T-helper 1 cell treated with Interleukin-12 subunit alpha and Interleukin-12 subunit beta and Interleukin-4 antibody, amounts not matched to agents 30 ng/mL and 1 ng/mL, for 36 hours (primary cell): ENCODE measurements around the gene CARMIL1. TPM values are rescaled to one million over a fixed set of nuclear protein-coding genes. Genes with fewer than 3 reads are reported as not detected.

Source experiments
- intact Hi-C: fragments of 100-400 bp; cut with micrococcal nuclease; formaldehyde crosslinking; loops from one replicate; pipeline ENCODE4 v1.15.1; 2024
- total RNA-seq: library from RNA; stranded (reverse); gene quantifications from 2 replicates; pipeline ENCODE4 v1.2.3, GENCODE V29; 2022

CARMIL1 gene
- total RNA-seq, 1 donor from 2014 or later = 1.9 TPM

- intact Hi-C loops = no loop called here
These were observed 186.8 kb downstream of the CARMIL1 start for GRCh38 chr6:25465941-25466340.

GRCh38 chr6:25468881-25469280 lies 189.7 kb downstream of the CARMIL1 start:
- intact Hi-C loops = no loop called here

- intact Hi-C loops = no loop called here
These were observed 190.7 kb downstream of the CARMIL1 start for GRCh38 chr6:25469797-25470388.

GRCh38 chr6:25472306-25472705 lies 193.1 kb downstream of the CARMIL1 start:
- intact Hi-C loops = no loop called here

- intact Hi-C loops = no loop called here
These were observed 193.7 kb downstream of the CARMIL1 start for GRCh38 chr6:25472906-25473305.

GRCh38 chr6:25473447-25473846 lies 194.3 kb downstream of the CARMIL1 start:
- intact Hi-C loops = no loop called here

GRCh38 chr6:25476126-25476525 lies 197.0 kb downstream of the CARMIL1 start:
- intact Hi-C loops = no loop called here

- intact Hi-C loops = no loop called here
These were observed 197.9 kb downstream of the CARMIL1 start for GRCh38 chr6:25477006-25477590.

- intact Hi-C loops = no loop called here
These were observed 199.8 kb downstream of the CARMIL1 start for GRCh38 chr6:25478973-25479372.

GRCh38 chr6:25481267-25481666 lies 202.1 kb downstream of the CARMIL1 start:
- intact Hi-C loops = no loop called here

- intact Hi-C loops = no loop called here
These were observed 203.8 kb downstream of the CARMIL1 start for GRCh38 chr6:25482996-25483395.

- intact Hi-C loops = no loop called here
These were observed 204.8 kb downstream of the CARMIL1 start for GRCh38 chr6:25483943-25484342.

- intact Hi-C loops = no loop called here
These were observed 205.7 kb downstream of the CARMIL1 start for GRCh38 chr6:25484900-25485299.

GRCh38 chr6:25485821-25486534 lies 206.8 kb downstream of the CARMIL1 start:
- intact Hi-C loops = no loop called here

- intact Hi-C loops = no loop called here
These were observed 207.4 kb downstream of the CARMIL1 start for GRCh38 chr6:25486550-25486949.

GRCh38 chr6:25487012-25487411 lies 207.8 kb downstream of the CARMIL1 start:
- intact Hi-C loops = no loop called here

GRCh38 chr6:25488156-25488555 lies 209.0 kb downstream of the CARMIL1 start:
- intact Hi-C loops = no loop called here

- intact Hi-C loops = no loop called here
These were observed 210.2 kb downstream of the CARMIL1 start for GRCh38 chr6:25489399-25489798.

GRCh38 chr6:25490018-25490801 lies 211.0 kb downstream of the CARMIL1 start:
- intact Hi-C loops = loop anchor here (1.0 to 5.0 kb wide), 8 partner anchors 66 to 452 kb away; no protein-coding TSS in a partner anchor

GRCh38 chr6:25492951-25493350 lies 213.8 kb downstream of the CARMIL1 start:
- intact Hi-C loops = loop anchor here (5.0 kb wide), 2 partner anchors 126 to 141 kb away; no protein-coding TSS in a partner anchor

GRCh38 chr6:25494469-25494868 lies 215.3 kb downstream of the CARMIL1 start:
- intact Hi-C loops = loop anchor here (5.0 kb wide), 2 partner anchors 127 to 142 kb away; no protein-coding TSS in a partner anchor
